Measurements from ENCODE around the gene TRIM7. TPM values are rescaled to one million over a fixed set of nuclear protein-coding genes. Genes with fewer than 3 reads are reported as not detected.
A peak's percentile ranks its signal among the peaks of the same experiment; 100 is the strongest.

TRIM7 gene
- polyA plus RNA-seq, 1 donor from 2014 or later, result 2.1 TPM

- no peaks in the 10 kb centered on the region for H3K9me2 ChIP-seq (ENCODE audit: insufficient read depth, low read length)
- TF ChIP-seq SMC3 (conservative IDR thresholded peaks at IDR 0.05; ENCODE audit: poor library complexity), result no peak
- H3K4me2 ChIP-seq (ENCODE audit: low read length), result no peak overlapping the region
- H3K36me3 ChIP-seq (ENCODE audit: insufficient read depth, low read length), result no peaks in the 10 kb centered on the region
- H3K4me3 ChIP-seq (ENCODE audit: low read length), result peak overlapping the region; percentile 77
- peaks cover 57% of the 10 kb centered on the region for H3K27me3 ChIP-seq (ENCODE audit: insufficient read depth, low read depth, low read length)
- H3K27ac ChIP-seq (ENCODE audit: low read length), result no peak overlapping the region
- no peak overlapping the region for H3K9ac ChIP-seq (ENCODE audit: low read length)
- no peaks in the 10 kb centered on the region for H3K79me2 ChIP-seq (replicated peaks; ENCODE audit: insufficient read depth, low read length)
- peaks cover 6% of the 10 kb centered on the region for H3F3A ChIP-seq (ENCODE audit: insufficient read depth, low read length, poor library complexity, severe bottlenecking)
- H2AFZ ChIP-seq (ENCODE audit: low read depth, low read length), result no peak overlapping the region
- no peaks in the 10 kb centered on the region for H4K20me1 ChIP-seq (ENCODE audit: insufficient read depth)
- no peaks in the 10 kb centered on the region for H3K9me3 ChIP-seq (ENCODE audit: low read length)
Measured at GRCh38 chr5:181203093-181203711, 1.8 kb downstream of the TRIM7 start.

GRCh38 chr5:181200816-181201215 lies 4.2 kb downstream of the TRIM7 start:
- no peaks in the 10 kb centered on the region for H3K79me2 ChIP-seq (replicated peaks; ENCODE audit: insufficient read depth, low read length)
- TF ChIP-seq EP300 (conservative IDR thresholded peaks at IDR 0.05; ENCODE audit: poor library complexity, severe bottlenecking), result no peak
- no peak for TF ChIP-seq TAF1 (IDR thresholded peaks at IDR 0.05; ENCODE audit: low read depth)
- no peak for TF ChIP-seq EZH2 (IDR thresholded peaks at IDR 0.05; ENCODE audit: borderline replicate concordance, insufficient read depth, low read length, poor library complexity, severe bottlenecking)
- TF ChIP-seq CTCF (IDR thresholded peaks at IDR 0.05; ENCODE audit: poor library complexity, severe bottlenecking), result no peak
- TF ChIP-seq MXI1 (conservative IDR thresholded peaks at IDR 0.05; ENCODE audit: poor library complexity, severe bottlenecking), result no peak
- TF ChIP-seq POLR2AphosphoS5 (IDR thresholded peaks at IDR 0.05), result no peak
- no peak for TF ChIP-seq SMC3 (conservative IDR thresholded peaks at IDR 0.05; ENCODE audit: poor library complexity)
- TF ChIP-seq RAD21 (conservative IDR thresholded peaks at IDR 0.05), result no peak
- no peak for TF ChIP-seq REST (IDR thresholded peaks at IDR 0.05; ENCODE audit: borderline replicate concordance)
- no peak overlapping the region for H3K4me2 ChIP-seq (ENCODE audit: low read length)
- H4K20me1 ChIP-seq (ENCODE audit: insufficient read depth), result no peaks in the 10 kb centered on the region
- peaks cover 53% of the 10 kb centered on the region for H3K27me3 ChIP-seq (ENCODE audit: insufficient read depth, low read depth, low read length)
- H3K4me3 ChIP-seq (ENCODE audit: low read length), result no peak overlapping the region
- no peaks in the 10 kb centered on the region for H3F3A ChIP-seq (ENCODE audit: insufficient read depth, low read length, poor library complexity, severe bottlenecking)
- H3K9ac ChIP-seq (ENCODE audit: low read length), result no peak overlapping the region
- no peaks in the 10 kb centered on the region for H3K36me3 ChIP-seq (ENCODE audit: insufficient read depth, low read length)
- H3K27ac ChIP-seq (ENCODE audit: low read length), result no peak overlapping the region
- H3K9me2 ChIP-seq (ENCODE audit: insufficient read depth, low read length), result no peaks in the 10 kb centered on the region
- H2AFZ ChIP-seq (ENCODE audit: low read depth, low read length), result no peak overlapping the region
- no peaks in the 10 kb centered on the region for H3K9me3 ChIP-seq (ENCODE audit: low read length)

Measured in neural cell (in vitro differentiated cells).